Upper lobe of left lung (tissue), 4 donors: ENCODE measurements around the gene ATP6V0C.

Experiments
- EP300 ChIP-seq, 4 donors: sonication (generic); formaldehyde crosslinking; IDR thresholded peaks; one replicate each; pipeline ENCODE4 v1.5.1; 2017; ENCODE audit warnings: antibody characterized with exemption in 4 of 4, control low read depth in 2 of 4
- POLR2A ChIP-seq, 4 donors: fragments of 450-650 bp; IDR thresholded peaks; one replicate each; pipeline ENCODE4 v1.5.1; 2016 to 2017; ENCODE audit warnings: antibody characterized with exemption in 4 of 4, mild to moderate bottlenecking in 2 of 4
- TF ChIP-seq, protein P1 (sequence below), 6 experiments: fragments of 450-650 bp in 4 of 6; fragments of 200-600 bp in 2 of 6; sonication (generic) in 2 of 6; IDR thresholded peaks; one replicate each; pipeline ENCODE4 v1.5.1; 2016 to 2019; ENCODE audit warnings: antibody characterized with exemption in 6 of 6

DNA sequence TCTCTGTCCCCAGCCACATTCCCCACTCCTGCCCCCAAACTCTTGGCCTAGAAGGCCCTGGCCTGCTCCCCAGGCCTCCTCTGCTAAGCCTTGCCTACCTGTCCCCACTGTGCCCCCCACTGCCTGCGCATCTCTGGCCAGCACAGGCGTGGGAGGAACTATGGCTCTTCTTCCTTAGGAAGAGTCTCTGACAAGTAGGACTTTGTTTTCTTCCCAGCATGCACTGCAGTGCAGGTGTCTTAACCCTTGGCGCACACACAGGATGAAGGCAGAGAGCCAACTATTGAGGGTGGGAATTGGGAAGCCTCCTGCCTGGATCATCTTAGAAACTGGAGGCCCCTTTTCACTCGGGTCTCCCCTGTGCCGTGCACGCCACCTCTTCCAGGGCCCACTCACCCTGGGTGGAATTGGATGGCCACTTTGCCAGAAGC lies 10.1 kb downstream of the ATP6V0C start:
- TF ChIP-seq POLR2A (IDR thresholded peaks at IDR 0.05) (no peak), EP300 (IDR thresholded peaks at IDR 0.05) (no peak)
- TF ChIP-seq, protein P1, sequence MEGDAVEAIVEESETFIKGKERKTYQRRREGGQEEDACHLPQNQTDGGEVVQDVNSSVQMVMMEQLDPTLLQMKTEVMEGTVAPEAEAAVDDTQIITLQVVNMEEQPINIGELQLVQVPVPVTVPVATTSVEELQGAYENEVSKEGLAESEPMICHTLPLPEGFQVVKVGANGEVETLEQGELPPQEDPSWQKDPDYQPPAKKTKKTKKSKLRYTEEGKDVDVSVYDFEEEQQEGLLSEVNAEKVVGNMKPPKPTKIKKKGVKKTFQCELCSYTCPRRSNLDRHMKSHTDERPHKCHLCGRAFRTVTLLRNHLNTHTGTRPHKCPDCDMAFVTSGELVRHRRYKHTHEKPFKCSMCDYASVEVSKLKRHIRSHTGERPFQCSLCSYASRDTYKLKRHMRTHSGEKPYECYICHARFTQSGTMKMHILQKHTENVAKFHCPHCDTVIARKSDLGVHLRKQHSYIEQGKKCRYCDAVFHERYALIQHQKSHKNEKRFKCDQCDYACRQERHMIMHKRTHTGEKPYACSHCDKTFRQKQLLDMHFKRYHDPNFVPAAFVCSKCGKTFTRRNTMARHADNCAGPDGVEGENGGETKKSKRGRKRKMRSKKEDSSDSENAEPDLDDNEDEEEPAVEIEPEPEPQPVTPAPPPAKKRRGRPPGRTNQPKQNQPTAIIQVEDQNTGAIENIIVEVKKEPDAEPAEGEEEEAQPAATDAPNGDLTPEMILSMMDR (IDR thresholded peaks at IDR 0.05), result no peak
